GM18526 (cell line): ENCODE results near the gene ALOX5.

Experiments
- POLR2A ChIP-seq: IDR thresholded peaks from 3 replicates; pipeline ENCODE4 v1.6.1; 2011; ENCODE audit not compliant: insufficient read length; ENCODE audit errors: extremely low read depth

Gene ALOX5

DNA sequence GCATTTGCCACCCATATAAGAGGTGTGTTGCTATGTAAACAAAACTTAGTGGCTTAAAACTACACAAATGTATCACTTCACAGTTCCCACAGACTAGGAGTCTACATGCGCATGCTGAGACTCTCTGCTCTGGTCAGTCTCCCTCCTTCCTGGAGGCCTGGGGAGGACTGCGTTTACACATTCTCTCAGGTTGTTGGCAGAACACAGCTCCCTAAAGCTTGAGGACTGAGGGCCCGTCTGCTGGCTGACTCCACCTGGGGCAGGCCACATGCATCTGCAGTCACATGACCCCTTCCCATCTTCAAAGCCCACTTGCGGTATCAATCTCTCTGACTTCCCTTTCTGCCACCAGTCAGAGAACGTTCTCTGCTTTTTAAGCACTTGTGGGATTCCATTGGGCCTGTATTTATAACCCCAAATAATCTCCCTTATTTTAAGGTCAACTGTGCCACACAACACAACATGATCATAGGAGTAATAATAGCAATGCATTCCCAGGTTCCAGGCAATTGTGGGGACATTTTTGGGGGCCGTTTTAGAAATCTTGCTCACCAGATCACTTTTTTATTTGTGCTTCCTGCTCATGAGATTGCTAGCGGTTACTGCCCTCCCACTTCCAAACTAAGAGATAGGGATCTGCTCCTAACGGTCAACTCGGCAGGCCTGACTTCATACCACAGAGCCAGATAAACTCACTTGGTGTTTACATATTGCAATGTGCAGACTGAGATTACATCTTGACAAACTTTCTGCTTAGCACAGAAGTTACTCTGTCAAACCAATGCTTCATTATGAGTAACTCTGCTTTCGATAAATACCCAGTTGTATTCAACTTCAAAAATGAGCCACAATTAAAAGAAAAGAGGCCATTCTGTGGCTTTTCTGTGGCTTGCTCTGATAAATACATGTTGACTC lies 96.3 kb downstream of the ALOX5 start:
- no peak for TF ChIP-seq POLR2A

- TF ChIP-seq POLR2A, result no peak
These were observed 97.0 kb downstream of the ALOX5 start for GRCh38 chr10:45471059-45471458.

- no peak for TF ChIP-seq POLR2A
These were observed 97.7 kb downstream of the ALOX5 start for GRCh38 chr10:45471531-45472310.

- no peak for TF ChIP-seq POLR2A
These were observed 99.1 kb downstream of the ALOX5 start for GRCh38 chr10:45473126-45473525.

DNA sequence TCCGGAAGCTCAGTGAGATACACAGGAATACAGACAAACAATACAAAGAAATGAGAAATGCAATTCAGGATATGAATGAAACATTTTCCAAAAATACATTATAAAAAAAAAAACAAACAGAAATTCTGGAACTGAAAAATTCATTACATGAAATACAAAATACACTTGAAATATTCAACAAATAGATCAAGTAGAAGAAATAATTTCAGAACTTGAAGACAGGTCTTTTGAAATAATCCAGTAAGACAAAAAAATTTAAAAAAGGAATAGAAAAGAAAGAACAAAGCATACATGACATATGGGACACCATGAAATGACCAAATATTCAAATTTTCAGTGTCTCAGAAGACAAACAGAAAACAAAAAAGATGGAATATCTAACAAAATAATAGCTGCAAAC lies 102.5 kb downstream of the ALOX5 start:
- TF ChIP-seq POLR2A, result no peak

DNA sequence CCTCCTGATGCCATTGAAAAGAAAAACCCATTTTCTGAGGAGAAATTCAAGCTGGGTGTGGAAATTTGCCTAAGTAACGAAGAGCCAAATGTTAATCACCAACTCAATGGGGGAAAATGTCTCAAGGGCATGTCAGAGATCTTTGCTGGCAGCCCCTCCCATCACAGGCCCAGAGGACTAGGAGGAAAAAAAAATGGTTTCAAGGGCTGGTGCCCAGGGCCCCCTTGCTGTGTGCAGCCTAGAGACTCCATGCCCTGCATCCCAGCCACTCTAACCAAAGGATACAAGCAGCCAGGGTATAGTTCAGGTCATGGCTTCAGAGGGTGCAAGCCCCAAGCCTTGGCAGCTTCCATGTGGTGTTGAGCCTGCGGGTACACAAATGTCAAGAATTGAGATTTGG lies 106.3 kb downstream of the ALOX5 start:
- no peak for TF ChIP-seq POLR2A

- TF ChIP-seq POLR2A, result no peak
These were observed 109.0 kb downstream of the ALOX5 start for GRCh38 chr10:45483002-45483401.

DNA sequence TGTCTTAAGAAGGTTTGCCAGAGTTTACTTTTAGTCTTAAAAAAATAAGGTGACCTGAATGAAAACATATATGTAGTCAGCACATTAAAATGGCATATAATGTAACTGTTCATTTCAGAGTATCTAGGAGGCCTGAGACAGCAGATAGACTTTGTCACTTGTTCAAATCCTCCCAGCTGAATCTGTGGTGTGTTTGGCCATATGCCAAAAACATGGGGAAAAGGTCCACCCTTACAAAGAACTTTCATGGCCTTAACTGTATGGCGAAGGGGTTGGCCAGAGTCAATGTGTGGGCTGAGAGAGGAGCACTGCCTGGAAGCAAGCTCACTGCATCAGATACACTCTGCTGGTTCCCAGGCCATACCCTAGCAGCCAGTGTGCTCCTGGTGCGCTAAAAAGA lies 113.7 kb downstream of the ALOX5 start:
- TF ChIP-seq POLR2A, result no peak

DNA sequence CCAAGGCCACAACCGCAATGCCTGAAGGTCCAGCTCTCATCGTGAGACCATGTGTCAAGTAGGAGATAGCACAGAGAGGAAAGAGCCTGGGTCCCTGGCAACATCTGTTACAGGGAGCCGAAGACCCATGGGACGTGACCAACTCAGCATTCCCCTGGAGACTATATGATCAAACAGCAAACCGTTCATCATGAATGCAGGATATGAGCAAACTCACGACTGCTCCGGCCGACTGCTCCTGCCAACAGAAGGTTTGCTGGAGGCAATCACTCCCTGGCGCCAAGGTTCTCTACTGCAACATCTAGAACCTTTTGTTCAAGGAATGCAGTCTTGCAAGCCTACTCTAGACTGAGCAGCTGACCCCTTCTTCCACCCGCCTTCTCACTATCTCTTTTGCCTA lies 114.3 kb downstream of the ALOX5 start:
- TF ChIP-seq POLR2A, result no peak

DNA sequence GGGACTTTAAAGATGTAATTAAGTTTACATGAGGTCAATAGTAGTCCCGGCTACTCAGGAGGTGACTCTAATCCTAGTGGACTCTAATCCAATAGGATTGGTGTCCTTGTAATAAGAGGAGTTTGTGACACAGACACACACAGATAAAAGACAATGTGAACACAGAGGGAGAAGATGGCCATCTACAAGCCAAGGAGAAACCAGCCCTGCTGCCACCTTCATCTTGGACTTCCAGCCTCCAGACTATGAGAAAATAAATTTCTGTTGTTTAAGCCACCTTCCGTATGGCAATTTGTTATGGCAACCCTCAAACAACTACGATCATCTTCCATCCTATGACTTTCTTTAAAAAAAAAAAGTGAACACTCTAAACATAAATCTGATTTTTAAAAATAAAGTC lies 116.3 kb downstream of the ALOX5 start:
- TF ChIP-seq POLR2A, result no peak

DNA sequence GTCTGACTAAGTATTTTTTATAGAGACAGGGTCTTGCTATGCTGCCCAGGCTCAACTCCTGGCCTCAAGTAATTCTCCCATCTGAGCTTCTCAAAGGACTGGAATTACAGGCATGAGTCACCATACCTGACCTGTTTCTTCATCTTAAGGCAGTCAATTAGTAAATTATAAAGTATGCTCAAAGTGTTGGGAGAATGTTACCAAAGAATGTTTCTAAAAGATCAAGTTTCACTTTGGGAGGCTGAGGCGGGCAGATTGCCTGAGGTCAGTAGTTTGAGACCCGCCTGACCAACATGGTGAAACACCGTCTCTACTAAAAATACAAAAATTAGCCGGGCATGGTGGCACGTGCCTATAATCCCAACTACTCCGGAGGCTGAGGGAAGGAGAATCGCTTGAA lies 117.0 kb downstream of the ALOX5 start:
- no peak for TF ChIP-seq POLR2A
